ENCODE data around the gene GUCD1.
"Not testable (repeated sequence)": the region's sequence is repeated elsewhere in the genome, so short reads cannot be mapped to it uniquely, and the experiment has no call there.

GUCD1 gene

GRCh38 chr22:24535348-24535747 is 19.6 kb downstream of the GUCD1 start:
- FAIRE-seq (no peak), DNase-seq (ENCODE audit: insufficient read length, low spot score) (no peak)

GRCh38 chr22:24532075-24532474 is 22.9 kb downstream of the GUCD1 start:
- DNase-seq (ENCODE audit: insufficient read length, low spot score) (no peak), FAIRE-seq (no peak)

- not testable (repeated sequence) for FAIRE-seq; DNase-seq (ENCODE audit: insufficient read length, low spot score)
Measured at GRCh38 chr22:24530968-24531367, 24.0 kb downstream of the GUCD1 start.

DNA sequence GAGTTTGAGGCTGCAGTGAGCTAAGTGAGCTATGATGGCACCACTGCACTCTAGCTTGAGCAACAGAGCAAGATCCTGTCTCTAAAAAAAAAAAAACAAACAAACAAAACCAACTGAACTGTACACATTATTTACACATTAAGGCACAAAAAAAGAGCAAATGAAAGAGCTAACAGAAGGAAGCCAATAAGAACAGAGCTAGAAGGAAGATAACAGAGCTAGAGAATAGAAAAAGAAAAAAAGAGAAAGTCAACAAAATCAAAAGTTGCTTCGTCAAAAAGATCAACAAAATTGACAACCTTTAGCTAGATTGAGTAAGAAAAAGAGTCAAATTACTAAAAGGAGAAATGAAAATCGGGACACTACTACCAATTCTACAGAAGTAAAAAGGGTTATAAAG is 25.0 kb downstream of the GUCD1 start:
- DNase-seq (ENCODE audit: insufficient read length, low spot score) (no peak), FAIRE-seq (no peak)

GRCh38 chr22:24526191-24526590 is 28.7 kb downstream of the GUCD1 start:
- FAIRE-seq (no peak), DNase-seq (ENCODE audit: insufficient read length, low spot score) (no peak)

DNA sequence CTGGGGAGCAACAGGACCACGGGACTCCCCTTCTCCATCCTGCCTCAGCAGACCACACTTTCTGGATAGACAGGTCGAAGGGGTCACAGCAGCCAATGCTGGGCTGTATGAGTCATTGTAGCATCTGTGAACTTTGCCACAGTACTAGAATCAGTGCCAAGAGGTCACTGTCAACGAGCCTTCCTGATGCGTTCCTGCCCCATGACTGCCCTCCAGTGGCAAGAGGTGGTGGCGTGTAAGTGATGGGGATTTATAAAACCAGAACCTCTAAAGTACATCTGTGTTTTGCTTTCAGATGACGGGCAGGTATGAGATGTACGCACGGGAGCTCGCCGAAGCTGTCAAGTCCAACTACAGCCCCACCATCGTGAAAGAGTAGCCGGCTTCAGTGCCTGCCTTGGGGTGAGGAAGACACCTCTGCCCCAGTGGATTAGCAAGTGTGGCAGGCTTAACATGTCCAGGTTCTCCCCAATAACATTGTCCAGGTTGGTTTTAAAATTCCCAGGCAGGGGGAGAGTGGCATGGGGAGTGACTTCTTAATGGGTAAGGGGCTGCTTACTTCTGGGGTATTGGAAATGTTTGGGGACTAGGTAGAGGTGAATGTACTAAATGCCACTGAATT is 29.4 kb downstream of the GUCD1 start:
- FAIRE-seq (peak; percentile 66), DNase-seq (ENCODE audit: insufficient read length, low spot score) (peak; percentile 64)

DNA sequence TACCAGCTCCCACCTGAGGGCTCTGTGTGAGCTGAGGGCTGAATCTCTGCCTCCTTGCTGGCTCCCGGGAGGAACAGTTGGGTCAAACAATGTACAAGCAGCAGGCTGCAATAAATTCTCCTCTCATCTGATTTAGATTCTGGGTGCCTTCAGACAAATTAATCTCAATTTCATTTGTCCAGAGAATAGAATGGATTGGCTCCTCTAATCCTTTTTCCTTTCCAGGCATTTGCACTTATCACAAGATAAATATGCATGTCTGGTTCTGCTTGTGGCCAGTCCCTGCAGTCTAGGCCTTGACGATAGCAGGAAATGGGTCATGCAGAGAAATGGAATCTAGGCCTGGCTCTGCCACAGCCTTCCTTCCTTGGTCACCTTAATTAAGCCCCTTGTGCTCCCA is 31.1 kb downstream of the GUCD1 start:
- DNase-seq (ENCODE audit: insufficient read length, low spot score) (no peak), FAIRE-seq (no peak)

DNA sequence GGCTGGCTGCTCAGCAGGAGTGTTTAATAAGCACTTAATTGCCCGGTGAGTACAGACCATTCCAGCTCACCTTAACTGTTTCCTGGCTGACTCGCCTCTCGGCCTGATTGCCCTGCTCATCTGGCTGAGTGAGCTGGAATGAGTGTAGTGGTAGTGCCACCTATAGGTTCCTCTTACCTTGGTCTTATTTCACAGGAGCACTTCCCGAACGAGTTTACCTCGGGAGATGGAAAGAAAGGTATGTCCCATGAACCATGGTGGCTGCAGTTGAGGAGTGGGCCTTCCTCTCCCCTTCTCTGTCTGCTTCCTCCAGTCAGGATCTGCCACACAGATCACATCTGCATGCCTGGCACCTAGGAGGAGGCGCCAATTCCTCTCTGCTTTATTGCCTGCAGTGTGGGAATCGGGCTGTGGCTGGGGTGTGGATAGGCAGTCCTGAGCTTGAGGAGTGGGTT is 33.1 kb downstream of the GUCD1 start:
- DNase-seq (ENCODE audit: insufficient read length, low spot score) (peak; percentile 60), FAIRE-seq (no peak)

- no peak for FAIRE-seq
- DNase-seq (ENCODE audit: insufficient read length, low spot score), result no peak
Measured at GRCh38 chr22:24519496-24519895, 35.4 kb downstream of the GUCD1 start.

- no peak for FAIRE-seq
Measured at GRCh38 chr22:24518771-24519485, 36.0 kb downstream of the GUCD1 start.

GRCh38 chr22:24518228-24518627 is 36.7 kb downstream of the GUCD1 start:
- FAIRE-seq, result no peak
- no peak for DNase-seq (ENCODE audit: insufficient read length, low spot score)

More at GRCh38 chr22:24518771-24519485, 36.0 kb downstream of the GUCD1 start:
- no peak for DNase-seq (ENCODE audit: insufficient read length, low spot score)

DNA sequence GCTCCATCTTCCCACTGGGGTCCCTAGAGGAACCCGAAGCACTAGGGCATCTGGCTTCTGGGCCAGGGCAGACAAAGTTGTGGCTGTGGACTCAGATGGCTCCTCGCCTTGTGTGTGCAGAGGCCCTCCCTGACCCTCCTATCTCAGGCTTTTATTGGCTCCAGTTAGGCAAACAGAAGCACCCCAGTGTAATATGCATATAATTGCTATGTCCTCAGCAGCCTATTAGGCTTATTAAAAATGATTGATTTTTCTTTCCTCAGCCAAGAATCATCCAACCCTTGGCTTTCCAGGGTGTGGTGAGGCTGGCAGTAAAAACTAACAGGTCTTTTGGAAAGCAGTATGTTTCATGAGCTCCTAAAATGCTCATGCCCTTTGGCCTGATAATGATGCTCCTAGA is 37.5 kb downstream of the GUCD1 start:
- FAIRE-seq, result no peak
- no peak for DNase-seq (ENCODE audit: insufficient read length, low spot score)

DNA sequence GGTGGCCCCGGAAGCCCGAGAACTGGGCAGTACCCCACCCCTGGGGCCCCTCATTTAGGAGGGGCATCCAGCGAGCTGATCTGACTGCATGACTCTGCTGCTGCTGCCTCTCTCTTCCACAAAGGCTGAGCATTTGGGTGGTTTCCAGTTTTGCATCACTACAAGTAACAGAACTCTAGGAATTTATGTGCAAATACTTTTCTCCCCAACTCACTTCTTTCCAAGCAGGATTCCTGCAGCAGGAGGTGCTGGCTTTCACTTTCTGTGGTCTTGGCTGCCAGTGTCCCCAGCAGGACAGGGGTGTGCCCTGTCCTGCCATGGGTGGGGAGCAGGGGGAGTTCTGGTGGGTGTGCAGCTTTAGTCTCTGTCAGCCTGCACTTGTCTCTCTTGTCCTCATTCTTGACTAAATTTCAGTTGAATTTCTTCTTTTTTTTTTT is 38.6 kb downstream of the GUCD1 start:
- FAIRE-seq (no peak), DNase-seq (ENCODE audit: insufficient read length, low spot score) (peak; percentile 58)

GRCh38 chr22:24515027-24515338 is 40.0 kb downstream of the GUCD1 start:
- DNase-seq (ENCODE audit: insufficient read length, low spot score) (no peak), FAIRE-seq (no peak)

GRCh38 chr22:24514241-24515026 is 40.5 kb downstream of the GUCD1 start:
- FAIRE-seq (no peak), DNase-seq (ENCODE audit: insufficient read length, low spot score) (no peak)

- DNase-seq (ENCODE audit: insufficient read length, low spot score) (no peak), FAIRE-seq (no peak)
Measured at GRCh38 chr22:24513378-24514240, 41.3 kb downstream of the GUCD1 start.

DNA sequence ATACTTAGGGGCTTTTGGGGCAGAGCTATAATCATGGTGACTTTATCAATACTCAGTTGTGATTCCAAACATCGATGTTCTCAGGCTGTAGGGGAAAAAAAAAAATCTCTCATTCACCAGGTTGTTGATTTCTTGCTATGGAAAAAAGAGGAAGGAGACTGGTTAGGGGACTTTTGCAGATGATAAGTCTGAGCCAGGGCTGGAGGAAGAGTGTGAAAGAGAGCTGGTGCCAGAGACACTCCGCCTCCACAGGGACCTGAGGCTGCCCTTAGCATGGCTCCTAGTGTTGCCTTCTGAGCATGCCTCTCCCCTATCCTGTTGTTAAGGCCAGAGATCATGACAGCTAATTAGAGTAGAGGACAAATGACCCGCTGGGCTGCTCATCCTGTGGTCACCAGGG is 42.9 kb downstream of the GUCD1 start:
- FAIRE-seq (no peak), DNase-seq (ENCODE audit: insufficient read length, low spot score) (no peak)

DNA sequence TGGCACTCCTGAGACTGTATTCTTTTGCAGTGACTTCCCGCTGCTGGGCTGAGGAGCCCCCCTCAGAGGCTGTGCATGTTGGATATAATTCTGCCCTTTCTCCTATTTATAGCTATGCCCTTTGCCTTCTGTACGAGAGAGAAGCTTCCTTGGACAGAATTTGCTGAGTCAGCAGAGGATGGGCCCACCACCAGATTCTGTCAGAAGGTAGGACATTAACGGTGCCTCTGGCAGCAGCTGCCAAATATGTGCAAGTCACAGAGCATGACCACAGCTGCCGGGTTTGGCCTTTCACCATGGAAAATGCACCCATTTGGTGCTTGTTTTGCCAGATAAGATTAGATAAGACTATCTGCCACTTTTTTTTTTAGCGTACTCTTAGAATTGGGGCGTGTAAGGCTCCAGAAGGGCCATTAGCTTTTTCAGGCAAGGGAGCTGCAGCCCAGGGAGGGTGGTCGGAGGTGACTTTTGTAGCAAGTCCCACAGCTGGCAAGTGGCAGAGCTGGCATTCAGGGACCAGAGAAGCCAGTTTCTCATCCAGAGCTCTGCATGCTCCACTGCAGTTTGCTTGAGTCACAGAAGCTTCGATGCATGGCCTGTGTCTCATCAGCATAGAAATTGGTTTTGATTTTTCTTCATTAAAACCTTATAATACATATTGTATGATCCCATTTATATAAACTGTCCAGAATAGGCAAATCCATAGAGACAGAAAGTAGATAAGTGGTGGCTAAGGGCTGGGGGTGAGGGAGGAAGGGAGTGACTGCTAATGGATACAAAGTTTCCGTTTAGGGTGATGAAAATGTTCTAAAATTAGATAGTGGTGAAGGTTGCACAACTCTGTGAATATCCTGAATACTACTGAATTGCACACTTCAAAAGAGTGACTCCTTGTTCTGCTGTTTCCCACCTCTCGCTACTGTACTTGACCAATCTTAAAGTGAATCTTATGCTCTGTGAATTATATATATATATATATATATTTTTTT is 44.0 kb downstream of the GUCD1 start:
- DNase-seq (ENCODE audit: insufficient read length, low spot score) (no peak), FAIRE-seq (no peak)

DNA sequence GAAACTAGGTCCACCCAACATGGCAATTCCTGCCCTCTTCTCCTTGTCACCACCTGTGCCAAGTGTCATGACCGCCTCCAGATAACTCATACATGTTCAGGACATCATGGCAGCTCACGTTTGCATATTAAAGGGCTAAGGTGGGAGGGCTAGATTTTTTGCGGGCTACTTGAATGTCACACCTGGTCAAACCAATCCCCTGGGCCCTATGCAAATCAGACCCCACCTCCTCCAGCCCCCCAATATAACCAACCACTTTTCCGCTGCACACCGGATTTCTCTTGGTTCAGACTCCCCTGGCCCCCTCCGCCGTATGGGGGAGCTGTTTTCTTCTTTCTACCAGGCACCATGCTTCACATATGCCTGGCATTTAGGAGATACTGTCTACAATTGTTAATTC is 47.2 kb downstream of the GUCD1 start:
- no peak for FAIRE-seq
- DNase-seq (ENCODE audit: insufficient read length, low spot score), result no peak

Measured in HTR-8/SVneo (cell line).